ENCODE data around the gene RITA1. TPM values are rescaled to one million over a fixed set of nuclear protein-coding genes. Genes with fewer than 3 reads are reported as not detected.

RITA1 gene
- total RNA-seq, 4 donors from 2014 or later: 14.7 to 21.7 (median 16.9) TPM

- H3K4me3 ChIP-seq: peak within 1 kb of the TSS; percentile 92
- peak; percentile 100 for DNase-seq (ENCODE audit: low spot score in 2 of 2)
- peaks cover 42% of the 10 kb centered on the region for H3K4me1 ChIP-seq
- no peaks in the 10 kb centered on the region for H3K9me3 ChIP-seq
- under 1% methylated on average over 21 of the region's 68 CpGs for WGBS
- H3K27me3 ChIP-seq: no peaks in the 10 kb centered on the region
- peak; percentile 91 to 99 for TF ChIP-seq POLR2A (IDR thresholded peaks at IDR 0.05)
- TF ChIP-seq CTCF (IDR thresholded peaks at IDR 0.05): peak in 1 of 2 donors; percentile 25
- TF ChIP-seq EP300 (IDR thresholded peaks at IDR 0.05): no peak
- TF ChIP-seq POLR2AphosphoS5 (IDR thresholded peaks at IDR 0.05): peak; percentile 55 to 87 (median 87)
- no peaks in the 10 kb centered on the region for H3K36me3 ChIP-seq
- peak within 1 kb of the TSS; percentile 96 for H3K27ac ChIP-seq
Observed at GRCh38 chr12:113221181-113221996, 35.9 kb downstream of the RITA1 start, which contains the start of gene TPCN1. Gene TPCN1, plus strand, starts transcription at chr12:113221464. Its CDS starts 5,389 bp downstream, at chr12:113226853.

- peak in 1 of 2 donors; percentile 76 for DNase-seq (ENCODE audit: low spot score in 2 of 2)
- Histone ChIP-seq H3K36me3 (peaks cover 6% of the 10 kb centered on the region), H3K4me3 (peak overlapping the region; percentile 92), H3K9me3 (no peaks in the 10 kb centered on the region), H3K4me1 (peaks cover 35% of the 10 kb centered on the region), H3K27ac (peak overlapping the region; percentile 96), H3K27me3 (no peaks in the 10 kb centered on the region)
- 18% methylated on average over 11 of the region's 12 CpGs for whole genome bisulfite sequencing
- TF ChIP-seq EP300 (IDR thresholded peaks at IDR 0.05) (no peak), CTCF (IDR thresholded peaks at IDR 0.05) (no peak), POLR2AphosphoS5 (IDR thresholded peaks at IDR 0.05) (no peak)
Observed at GRCh38 chr12:113221997-113222729, 36.6 kb downstream of the RITA1 start.

GRCh38 chr12:113222730-113223531 lies 37.4 kb downstream of the RITA1 start:
- H3K4me3 ChIP-seq: peak overlapping the region; percentile 92
- H3K27me3 ChIP-seq: no peaks in the 10 kb centered on the region
- WGBS: 24% methylated on average over 11 of the region's 11 CpGs
- peak in 1 of 2 donors; percentile 78 for DNase-seq (ENCODE audit: low spot score in 2 of 2)
- peaks cover 35% of the 10 kb centered on the region for H3K4me1 ChIP-seq
- TF ChIP-seq CTCF (IDR thresholded peaks at IDR 0.05) (no peak), POLR2AphosphoS5 (IDR thresholded peaks at IDR 0.05) (peak in 2 of 3 donors; percentile 50 to 85)
- peaks cover 13% of the 10 kb centered on the region for H3K36me3 ChIP-seq
- peak overlapping the region; percentile 96 for H3K27ac ChIP-seq
- no peaks in the 10 kb centered on the region for H3K9me3 ChIP-seq

GRCh38 chr12:113224955-113225354 lies 39.4 kb downstream of the RITA1 start:
- peaks cover 52% of the 10 kb centered on the region for H3K4me1 ChIP-seq
- H3K27ac ChIP-seq: no peak overlapping the region
- peaks cover 15% of the 10 kb centered on the region for H3K36me3 ChIP-seq
- 93% methylated on average over 4 of the region's 4 CpGs for WGBS
- no peak overlapping the region for H3K4me3 ChIP-seq
- TF ChIP-seq POLR2A (IDR thresholded peaks at IDR 0.05): no peak
- TF ChIP-seq EP300 (IDR thresholded peaks at IDR 0.05): no peak
- no peak for TF ChIP-seq CTCF (IDR thresholded peaks at IDR 0.05)
- TF ChIP-seq POLR2AphosphoS5 (IDR thresholded peaks at IDR 0.05): no peak
- no peaks in the 10 kb centered on the region for H3K9me3 ChIP-seq
- no peak for DNase-seq (ENCODE audit: low spot score in 2 of 2)
- H3K27me3 ChIP-seq: no peaks in the 10 kb centered on the region

All from suprapubic skin (tissue), 4 donors.